Globus pallidus (tissue), 1 donor: ENCODE data around the gene LAMTOR1.

Experiments used
- DNase-seq: peaks from one replicate; pipeline ENCODE4 v3.0.0-alpha.2; 2015; ENCODE audit warnings: low spot score

The LAMTOR1 gene

GRCh38 chr11:72080326-72081183 is 22.5 kb downstream of the LAMTOR1 start, which contains the start of the genes LRRC51 and NUMA1:
Gene LRRC51 (plus strand): TSS chr11:72080850. CDS start chr11:72089084, 8,234 bp downstream.
Gene NUMA1 (minus strand): TSS chr11:72080542. CDS start chr11:72035943, 44,599 bp downstream.
- DNase-seq: peak; percentile 100

- DNase-seq: no peak
These were observed 23.2 kb downstream of the LAMTOR1 start for GRCh38 chr11:72079819-72080325.

GRCh38 chr11:72078477-72078876 is 24.6 kb downstream of the LAMTOR1 start:
- no peak for DNase-seq

GRCh38 chr11:72075756-72076155 is 27.3 kb downstream of the LAMTOR1 start:
- DNase-seq: no peak

GRCh38 chr11:72075109-72075508 is 28.0 kb downstream of the LAMTOR1 start:
- DNase-seq: no peak

- DNase-seq: no peak
These were observed 30.7 kb downstream of the LAMTOR1 start for GRCh38 chr11:72072348-72072747.

- DNase-seq: no peak
These were observed 32.6 kb downstream of the LAMTOR1 start for GRCh38 chr11:72070491-72070890.

- peak; percentile 49 for DNase-seq
These were observed 33.3 kb downstream of the LAMTOR1 start for GRCh38 chr11:72069787-72070251.

- no peak for DNase-seq
These were observed 33.9 kb downstream of the LAMTOR1 start for GRCh38 chr11:72069200-72069599.

- DNase-seq: no peak
These were observed 35.4 kb downstream of the LAMTOR1 start for GRCh38 chr11:72067676-72068075.

GRCh38 chr11:72067266-72067665 is 35.8 kb downstream of the LAMTOR1 start:
- no peak for DNase-seq

GRCh38 chr11:72066855-72067254 is 36.2 kb downstream of the LAMTOR1 start:
- no peak for DNase-seq

- no peak for DNase-seq
These were observed 41.2 kb downstream of the LAMTOR1 start for GRCh38 chr11:72061739-72062396.

GRCh38 chr11:72058416-72059034 is 44.6 kb downstream of the LAMTOR1 start:
- no peak for DNase-seq

- no peak for DNase-seq
These were observed 54.2 kb downstream of the LAMTOR1 start for GRCh38 chr11:72048766-72049460.
